NB4 (cell line): ENCODE data around the gene ASIC1.
"Not testable (repeated sequence)": the region's sequence is repeated elsewhere in the genome, so short reads cannot be mapped to it uniquely, and the experiment has no call there.

Experiments
- DNase-seq: peaks from one replicate; pipeline ENCODE4 v3.0.0; 2010; ENCODE audit warnings: low read depth
- H3K4me3 ChIP-seq: one replicate; pipeline ENCODE4 v1.5.1; 2011; ENCODE audit warnings: mild to moderate bottlenecking, low read depth, low read length, moderate library complexity
- MYC ChIP-seq: IDR thresholded peaks from 2 replicates; pipeline ENCODE4 v1.6.1; 2011; ENCODE audit warnings: low read depth, low read length
- POLR2A ChIP-seq: IDR thresholded peaks from 2 replicates; pipeline ENCODE4 v1.6.1; 2011; ENCODE audit warnings: mild to moderate bottlenecking; ENCODE audit not compliant: insufficient read length; ENCODE audit errors: extremely low read depth
- TF ChIP-seq, protein P1 (sequence below): IDR thresholded peaks from one replicate; pipeline ENCODE4 v1.5.1; 2012; ENCODE audit warnings: low read depth, low read length
- TF ChIP-seq, protein P2 (sequence below): IDR thresholded peaks from 2 replicates; pipeline ENCODE4 v1.6.1; 2011; ENCODE audit warnings: low read depth, low read length

The ASIC1 gene

DNA sequence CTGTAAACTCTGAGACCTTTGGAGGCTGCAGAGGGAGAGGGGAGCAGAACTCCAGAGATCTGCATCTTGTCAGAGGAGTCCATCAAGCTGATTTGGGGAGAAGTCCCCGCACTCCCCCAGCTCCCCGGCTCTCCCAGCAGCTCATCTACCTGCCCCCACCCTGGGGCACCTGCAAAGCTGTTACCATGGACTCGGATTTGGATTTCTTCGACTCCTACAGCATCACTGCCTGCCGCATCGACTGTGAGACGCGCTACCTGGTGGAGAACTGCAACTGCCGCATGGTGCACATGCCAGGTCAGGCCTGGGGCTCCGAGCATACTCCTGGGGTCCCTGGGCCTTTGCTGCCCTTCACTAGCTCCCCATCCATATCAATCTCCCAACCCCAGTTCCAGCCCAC lies 20.9 kb downstream of the ASIC1 start:
- TF ChIP-seq MYC (no peak), POLR2A (no peak)
- TF ChIP-seq, protein P1, sequence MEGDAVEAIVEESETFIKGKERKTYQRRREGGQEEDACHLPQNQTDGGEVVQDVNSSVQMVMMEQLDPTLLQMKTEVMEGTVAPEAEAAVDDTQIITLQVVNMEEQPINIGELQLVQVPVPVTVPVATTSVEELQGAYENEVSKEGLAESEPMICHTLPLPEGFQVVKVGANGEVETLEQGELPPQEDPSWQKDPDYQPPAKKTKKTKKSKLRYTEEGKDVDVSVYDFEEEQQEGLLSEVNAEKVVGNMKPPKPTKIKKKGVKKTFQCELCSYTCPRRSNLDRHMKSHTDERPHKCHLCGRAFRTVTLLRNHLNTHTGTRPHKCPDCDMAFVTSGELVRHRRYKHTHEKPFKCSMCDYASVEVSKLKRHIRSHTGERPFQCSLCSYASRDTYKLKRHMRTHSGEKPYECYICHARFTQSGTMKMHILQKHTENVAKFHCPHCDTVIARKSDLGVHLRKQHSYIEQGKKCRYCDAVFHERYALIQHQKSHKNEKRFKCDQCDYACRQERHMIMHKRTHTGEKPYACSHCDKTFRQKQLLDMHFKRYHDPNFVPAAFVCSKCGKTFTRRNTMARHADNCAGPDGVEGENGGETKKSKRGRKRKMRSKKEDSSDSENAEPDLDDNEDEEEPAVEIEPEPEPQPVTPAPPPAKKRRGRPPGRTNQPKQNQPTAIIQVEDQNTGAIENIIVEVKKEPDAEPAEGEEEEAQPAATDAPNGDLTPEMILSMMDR = no peak
- TF ChIP-seq, protein P2, sequence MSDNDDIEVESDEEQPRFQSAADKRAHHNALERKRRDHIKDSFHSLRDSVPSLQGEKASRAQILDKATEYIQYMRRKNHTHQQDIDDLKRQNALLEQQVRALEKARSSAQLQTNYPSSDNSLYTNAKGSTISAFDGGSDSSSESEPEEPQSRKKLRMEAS = no peak
- no peak overlapping the region for H3K4me3 ChIP-seq
- DNase-seq = no peak

DNA sequence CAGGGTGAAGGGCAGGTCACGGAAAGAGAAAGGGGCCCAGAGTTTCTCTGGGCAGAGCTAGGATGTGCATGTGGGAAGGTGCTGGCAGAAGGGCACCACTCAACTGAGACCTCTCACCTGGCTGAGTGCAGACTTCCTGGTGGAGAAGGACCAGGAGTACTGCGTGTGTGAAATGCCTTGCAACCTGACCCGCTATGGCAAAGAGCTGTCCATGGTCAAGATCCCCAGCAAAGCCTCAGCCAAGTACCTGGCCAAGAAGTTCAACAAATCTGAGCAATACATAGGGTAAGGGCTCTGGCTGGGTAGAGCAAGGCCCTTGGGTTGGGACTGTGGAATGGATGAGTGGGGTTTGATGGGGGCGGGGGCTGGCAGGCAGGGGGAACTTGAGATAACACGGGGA lies 22.4 kb downstream of the ASIC1 start:
- TF ChIP-seq, protein P2 = no peak
- TF ChIP-seq POLR2A (no peak), MYC (no peak)
- TF ChIP-seq, protein P1 = no peak
- DNase-seq = no peak

DNA sequence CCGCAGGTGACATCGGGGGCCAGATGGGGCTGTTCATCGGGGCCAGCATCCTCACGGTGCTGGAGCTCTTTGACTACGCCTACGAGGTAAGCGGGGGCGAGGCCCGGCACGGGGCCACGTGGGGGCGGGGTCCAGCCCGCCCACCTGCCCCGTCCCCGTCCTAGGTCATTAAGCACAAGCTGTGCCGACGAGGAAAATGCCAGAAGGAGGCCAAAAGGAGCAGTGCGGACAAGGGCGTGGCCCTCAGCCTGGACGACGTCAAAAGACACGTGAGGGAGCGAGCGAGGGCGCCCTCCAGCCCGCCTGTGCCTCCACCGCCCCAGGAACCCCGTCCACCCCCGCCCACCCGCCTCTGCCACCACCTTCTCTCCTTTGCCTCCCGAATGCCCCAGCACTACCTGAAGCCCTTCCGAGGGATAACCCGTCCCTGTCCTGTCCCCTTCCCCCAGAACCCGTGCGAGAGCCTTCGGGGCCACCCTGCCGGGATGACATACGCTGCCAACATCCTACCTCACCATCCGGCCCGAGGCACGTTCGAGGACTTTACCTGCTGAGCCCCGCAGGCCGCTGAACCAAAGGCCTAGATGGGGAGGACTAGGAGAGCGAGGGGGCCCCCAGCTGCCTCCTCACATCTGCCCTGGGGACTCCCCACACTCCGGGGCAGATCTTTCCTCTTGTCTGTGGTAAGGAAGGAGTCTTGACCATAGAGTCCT lies 23.9 kb downstream of the ASIC1 start:
- H3K4me3 ChIP-seq = no peak overlapping the region
- TF ChIP-seq POLR2A (no peak), MYC (no peak)
- TF ChIP-seq, protein P2 = no peak
- TF ChIP-seq, protein P1 = no peak
- no peak for DNase-seq

More for the DNA sequence above, 22.4 kb downstream of the ASIC1 start:
- no peak overlapping the region for H3K4me3 ChIP-seq

DNA sequence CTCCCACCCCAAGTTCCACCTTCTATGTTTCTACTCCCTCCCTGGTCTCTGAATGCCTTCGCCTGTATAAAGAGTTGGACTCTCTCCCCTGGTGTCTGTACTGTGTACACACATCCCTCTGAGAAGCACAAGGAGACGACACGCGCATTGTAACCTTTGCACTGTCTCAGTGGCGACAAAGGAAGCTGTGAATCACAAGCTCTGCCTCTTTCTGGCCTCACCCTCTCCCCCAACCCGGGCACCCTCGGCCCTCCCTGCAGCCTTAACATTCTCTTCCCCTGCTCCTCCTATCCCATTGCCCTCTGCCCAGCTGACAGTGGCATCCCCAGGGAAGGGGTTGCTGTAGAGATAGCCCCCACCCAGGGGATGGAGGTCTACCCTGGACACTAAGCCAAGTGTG lies 25.2 kb downstream of the ASIC1 start:
- DNase-seq = no peak

DNA sequence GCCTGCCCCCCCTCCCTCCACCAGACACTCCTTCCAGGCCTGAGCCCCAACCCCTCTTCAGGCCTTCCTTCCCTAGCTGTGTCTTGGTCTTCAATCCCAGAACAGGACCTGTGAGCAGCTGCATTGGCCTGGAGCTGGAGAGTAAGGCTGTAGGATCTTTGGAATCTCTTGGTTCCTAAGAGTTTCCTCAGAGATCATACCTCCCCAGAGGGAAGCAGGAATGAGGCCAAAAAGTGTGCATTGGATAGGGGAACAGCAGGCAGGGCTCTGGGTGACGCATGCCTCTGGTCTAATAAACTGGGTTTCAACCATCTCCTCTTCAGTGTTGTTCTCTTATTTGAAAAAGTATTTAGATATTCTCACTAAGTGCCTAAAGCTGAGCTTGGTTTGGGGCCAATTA lies 25.9 kb downstream of the ASIC1 start:
- no peak overlapping the region for H3K4me3 ChIP-seq
- DNase-seq = no peak
- TF ChIP-seq, protein P1 = no peak
- TF ChIP-seq, protein P2 = no peak
- TF ChIP-seq MYC = no peak
- no peak for TF ChIP-seq POLR2A

More for the DNA sequence above, 25.2 kb downstream of the ASIC1 start:
- TF ChIP-seq, protein P2 = no peak
- TF ChIP-seq MYC (no peak), POLR2A (no peak)
- TF ChIP-seq, protein P1 = no peak
- no peak overlapping the region for H3K4me3 ChIP-seq

DNA sequence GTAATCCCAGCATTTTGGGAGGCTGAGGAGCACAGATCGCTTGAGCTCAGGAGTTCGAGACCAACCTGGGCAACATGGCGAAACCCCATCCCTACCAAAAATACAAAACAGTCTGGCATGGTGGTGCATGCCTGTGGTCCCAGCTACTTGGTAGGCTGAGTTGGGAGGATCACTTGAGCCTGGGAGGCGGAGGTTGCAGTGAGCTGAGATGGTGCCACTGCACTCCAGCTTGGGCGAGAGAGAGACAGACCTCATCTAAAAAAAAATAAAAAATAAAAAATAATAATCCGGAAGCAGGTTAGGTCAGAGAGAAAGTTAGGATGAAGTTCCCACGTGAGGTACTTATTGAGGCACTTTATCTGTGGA lies 27.0 kb downstream of the ASIC1 start:
- not testable (repeated sequence) for DNase-seq
- peak overlapping the region; percentile 79 for H3K4me3 ChIP-seq
